DMS 273 treated with DMSO at 0.1 percent for 48 hours (cell line): ENCODE data around the gene VAMP8.
A peak's percentile ranks its signal among the peaks of the same experiment; 100 is the strongest.
"Not testable (repeated sequence)": the region's sequence is repeated elsewhere in the genome, so short reads cannot be mapped to it uniquely, and the experiment has no call there.

Experiments
- DNase-seq: peaks from one replicate; lab custom pipeline; 2025; lab: John Stamatoyannopoulos, UW

VAMP8 gene

GRCh38 chr2:85579266-85579935 lies 2.0 kb downstream of the VAMP8 start:
- DNase-seq, result no peak

- no peak for DNase-seq
Observed at GRCh38 chr2:85580206-85580605, 2.8 kb downstream of the VAMP8 start.

GRCh38 chr2:85582492-85582891 lies 5.1 kb downstream of the VAMP8 start:
- no peak for DNase-seq

- no peak for DNase-seq
Observed at GRCh38 chr2:85583667-85584353, 6.4 kb downstream of the VAMP8 start.

DNA sequence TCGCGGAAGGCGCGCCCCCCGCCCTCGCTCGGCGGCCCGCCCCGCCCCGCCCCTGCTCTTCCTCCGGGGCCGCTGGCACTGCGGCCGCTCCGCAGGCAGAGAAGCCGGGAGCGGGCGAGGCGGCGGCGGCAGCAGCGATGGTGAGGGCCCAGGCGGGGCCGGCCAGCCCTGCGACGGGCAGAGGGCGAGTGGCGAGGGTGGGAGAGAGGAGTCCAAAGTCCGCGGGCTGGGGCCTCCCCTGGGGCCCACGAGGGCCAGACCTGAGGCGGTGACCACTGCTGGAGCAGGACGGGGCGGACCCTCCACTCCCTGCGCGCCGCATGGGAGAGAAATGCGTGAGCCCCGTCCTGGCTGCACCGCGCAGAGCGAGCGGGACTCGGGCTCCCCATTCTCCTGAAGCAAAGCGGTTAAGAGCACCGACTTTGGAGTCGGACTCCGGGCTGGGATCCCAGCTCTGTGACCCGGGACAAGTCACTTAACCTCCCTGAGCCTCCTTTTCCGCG lies 7.0 kb downstream of the VAMP8 start, which contains the start of gene VAMP5:
VAMP5 (plus strand) TSS at position 78 of the 503 bp plus-strand sequence; CDS start at position 138, 60 bp downstream.
- no peak for DNase-seq

GRCh38 chr2:85584857-85585780 lies 7.7 kb downstream of the VAMP8 start:
- DNase-seq, result no peak

- DNase-seq, result no peak
Observed at GRCh38 chr2:85585781-85586105, 8.4 kb downstream of the VAMP8 start.

DNA sequence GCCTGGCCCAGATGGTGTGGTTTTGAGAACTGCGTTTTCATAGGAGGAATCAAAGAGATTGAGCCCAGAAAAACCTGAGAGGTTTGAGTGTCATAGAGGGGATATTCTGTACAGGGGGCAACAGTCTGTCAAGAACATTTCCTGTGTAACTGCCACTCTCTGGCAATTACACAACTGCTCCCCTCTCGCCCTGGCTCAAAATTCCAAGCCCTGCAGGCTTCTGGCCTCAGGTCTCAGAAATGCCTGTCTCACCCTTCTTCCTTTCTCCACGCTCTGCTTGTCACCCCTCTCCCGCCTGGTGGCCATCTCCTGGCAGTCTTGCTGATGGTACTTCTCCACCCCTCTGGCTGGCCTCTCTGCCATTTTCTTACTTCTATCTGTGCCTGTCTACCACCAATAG lies 10.8 kb downstream of the VAMP8 start:
- DNase-seq, result no peak

DNA sequence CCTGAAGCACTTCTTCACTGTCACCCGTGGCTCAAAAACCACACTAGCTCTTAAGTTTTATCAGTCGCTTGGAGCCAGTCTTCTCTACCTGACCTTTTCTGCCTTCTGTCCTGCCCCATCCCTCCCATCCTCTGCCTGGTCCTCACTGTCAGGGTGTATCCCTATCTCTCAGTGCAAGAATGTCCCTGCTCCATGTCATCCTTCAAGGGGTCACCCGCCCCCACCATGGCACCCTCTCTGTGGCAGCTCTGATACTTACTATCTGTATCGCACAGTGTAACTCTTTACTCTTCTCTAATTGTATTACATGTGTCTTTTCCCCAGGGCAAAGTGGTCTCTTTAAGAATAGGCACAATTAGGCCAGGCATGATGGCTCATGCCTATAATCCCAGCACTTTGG lies 11.3 kb downstream of the VAMP8 start:
- no peak for DNase-seq

DNA sequence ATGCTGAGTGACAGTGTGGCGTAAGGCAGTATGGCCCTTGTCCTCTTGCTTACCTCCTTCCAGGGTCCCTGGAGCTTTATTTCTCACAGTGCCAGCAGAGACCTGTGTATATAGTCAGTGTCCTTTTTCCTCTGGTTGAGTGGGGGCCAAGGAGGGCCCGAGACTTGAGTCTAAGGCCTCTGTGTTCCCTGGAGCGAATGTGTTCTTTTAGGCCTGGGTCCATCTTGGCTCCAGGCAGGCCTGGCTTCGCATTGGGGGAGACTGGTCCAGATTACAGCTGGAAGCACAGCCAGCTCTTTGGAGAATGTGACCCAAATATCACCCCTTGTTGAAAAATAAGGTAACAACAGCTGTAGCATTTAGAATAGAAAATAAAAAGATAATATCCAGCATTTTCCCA lies 11.8 kb downstream of the VAMP8 start:
- DNase-seq, result no peak

DNA sequence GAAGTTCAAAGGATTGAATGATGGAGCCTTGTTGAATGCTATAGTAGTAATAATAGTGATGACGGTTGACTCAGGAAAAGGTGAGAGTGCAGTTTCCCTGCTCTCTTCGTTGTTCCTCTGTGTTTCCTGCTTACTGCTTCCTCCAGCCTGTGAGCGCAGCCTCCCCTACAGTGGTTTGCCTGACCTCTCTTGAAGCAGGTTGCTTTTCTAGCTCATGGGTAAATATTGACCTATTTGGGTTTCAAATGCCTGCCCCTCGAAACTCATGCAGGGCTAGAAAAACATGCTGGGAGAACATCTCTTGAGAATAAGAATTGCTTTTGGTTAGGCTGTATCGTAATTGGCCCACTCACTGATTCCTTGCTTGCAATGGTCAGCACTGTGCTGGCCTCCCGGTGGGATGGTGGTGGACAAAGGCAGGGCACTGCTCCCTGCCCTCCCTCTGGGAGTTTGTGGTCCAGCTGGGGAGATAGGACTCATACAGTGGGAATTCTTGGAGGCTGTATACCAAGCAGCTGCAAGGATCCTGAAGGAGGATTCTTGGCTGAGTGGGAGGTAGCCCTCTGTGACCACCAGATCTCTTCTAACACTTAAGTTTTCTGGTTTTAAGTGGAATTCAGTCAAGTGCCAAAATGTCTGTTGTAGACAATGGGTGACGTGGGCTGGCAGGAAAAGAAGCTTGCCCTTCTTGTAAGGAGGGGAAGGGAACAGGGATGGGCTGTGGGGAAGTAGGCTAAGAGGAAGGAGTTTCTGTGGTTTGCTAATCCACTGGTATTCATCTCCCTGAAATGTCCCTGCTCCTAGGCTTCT lies 12.8 kb downstream of the VAMP8 start:
- DNase-seq, result no peak

DNA sequence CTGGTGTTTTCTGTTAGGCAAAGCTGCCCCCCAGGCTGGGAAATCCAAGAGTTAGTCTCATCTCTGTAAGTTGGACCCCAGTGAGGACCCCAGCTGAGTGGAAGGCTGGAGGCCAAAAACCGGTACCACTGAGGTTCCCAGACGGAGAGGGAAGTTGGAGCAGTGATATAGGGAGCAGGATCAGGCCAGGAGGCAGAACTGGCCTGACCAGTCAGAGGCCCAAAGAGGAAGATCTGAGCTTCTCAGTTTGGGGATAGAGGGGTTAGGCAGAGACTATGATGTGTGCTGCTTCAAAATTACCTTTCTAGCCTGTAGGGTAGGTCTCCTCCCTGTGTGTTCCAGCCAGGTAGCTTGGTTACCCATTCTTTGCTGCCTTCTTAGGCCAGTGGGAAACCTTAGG lies 13.6 kb downstream of the VAMP8 start:
- no peak for DNase-seq

DNA sequence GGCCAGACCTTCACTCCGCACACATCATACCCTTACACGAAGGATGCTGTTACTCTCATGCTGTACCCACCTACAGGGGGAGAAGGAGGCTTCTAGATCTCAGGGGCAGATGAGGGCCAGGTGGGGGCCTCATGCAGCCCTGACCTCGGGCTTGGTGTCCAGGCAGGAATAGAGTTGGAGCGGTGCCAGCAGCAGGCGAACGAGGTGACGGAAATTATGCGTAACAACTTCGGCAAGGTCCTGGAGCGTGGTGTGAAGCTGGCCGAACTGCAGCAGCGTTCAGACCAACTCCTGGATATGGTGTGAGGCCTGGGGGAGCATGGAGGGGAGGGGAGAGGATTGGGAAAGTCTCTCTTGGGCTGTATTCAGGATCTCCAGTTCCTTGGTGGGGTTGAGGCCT lies 14.2 kb downstream of the VAMP8 start:
- DNase-seq, result no peak

GRCh38 chr2:85592299-85592698 lies 14.9 kb downstream of the VAMP8 start:
- not testable (repeated sequence) for DNase-seq

- DNase-seq, result no peak
Observed at GRCh38 chr2:85593023-85593422, 15.6 kb downstream of the VAMP8 start.

DNA sequence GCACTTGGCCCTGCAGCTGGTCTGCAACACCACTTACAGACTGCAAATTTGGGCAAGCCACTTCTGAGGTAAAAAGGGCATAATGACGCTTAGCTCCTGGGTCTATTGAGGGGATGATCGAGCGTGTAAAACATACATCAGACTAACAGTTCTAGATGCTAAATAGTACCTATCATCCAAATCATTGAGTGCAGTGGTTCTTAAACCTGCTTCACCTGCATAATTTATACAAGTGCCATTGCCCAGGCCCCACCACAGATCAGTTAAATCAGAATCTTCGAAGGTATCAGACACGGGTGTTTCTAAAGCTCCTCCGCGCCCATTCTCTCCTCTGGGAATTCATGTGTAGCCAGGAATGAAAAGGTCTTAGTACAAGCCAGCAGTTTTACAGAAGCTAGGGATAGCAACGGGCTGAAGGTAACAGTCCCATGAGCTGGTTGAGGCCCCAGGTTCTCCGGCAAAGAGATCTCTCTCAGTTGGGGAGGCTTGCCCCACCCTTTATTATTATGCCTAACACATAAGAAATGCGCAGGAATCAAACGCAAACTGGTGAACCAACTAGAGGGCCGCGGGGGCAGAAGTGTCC lies 17.4 kb downstream of the VAMP8 start:
- DNase-seq, result no peak

DNA sequence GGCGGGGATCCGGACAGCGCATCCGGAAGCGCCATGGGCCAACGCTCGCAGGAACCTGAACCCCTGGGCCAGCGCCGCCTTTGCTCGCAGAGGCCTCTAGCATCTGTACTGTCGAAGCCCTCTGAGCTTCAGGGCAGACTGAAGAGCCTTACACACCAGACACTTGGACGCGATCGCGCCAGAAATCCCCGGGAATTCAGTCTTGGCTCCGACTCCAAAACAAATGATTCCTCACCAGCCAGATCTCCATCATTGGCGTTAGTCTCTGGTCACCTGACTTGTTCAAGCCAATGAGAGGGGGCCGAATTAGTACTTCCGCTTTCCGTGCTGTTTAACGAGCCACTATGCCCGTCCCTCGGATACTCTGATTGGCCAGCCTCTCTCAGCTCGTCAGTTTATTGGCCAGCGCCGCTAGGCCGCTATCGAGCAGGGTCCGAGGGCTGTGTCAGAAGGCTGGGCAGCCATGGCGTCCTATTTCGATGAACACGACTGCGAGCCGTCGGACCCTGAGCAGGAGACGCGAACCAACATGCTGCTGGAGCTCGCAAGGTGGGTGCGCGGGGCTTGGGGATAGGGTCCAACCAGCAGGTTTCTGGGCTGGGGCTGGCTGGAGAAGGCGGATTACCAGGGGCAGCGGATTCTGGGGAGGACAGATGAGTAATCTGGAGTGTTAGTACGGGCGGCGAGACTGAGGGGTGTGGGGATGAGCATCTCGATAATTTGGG lies 18.1 kb downstream of the VAMP8 start, which contains the start of gene RNF181:
RNF181 (plus strand) TSS at position 445 of the 725 bp plus-strand sequence; CDS start at position 464, 19 bp downstream.
- peak; percentile 98 for DNase-seq

- DNase-seq, result no peak
Observed at GRCh38 chr2:85596026-85596333, 18.6 kb downstream of the VAMP8 start.

DNA sequence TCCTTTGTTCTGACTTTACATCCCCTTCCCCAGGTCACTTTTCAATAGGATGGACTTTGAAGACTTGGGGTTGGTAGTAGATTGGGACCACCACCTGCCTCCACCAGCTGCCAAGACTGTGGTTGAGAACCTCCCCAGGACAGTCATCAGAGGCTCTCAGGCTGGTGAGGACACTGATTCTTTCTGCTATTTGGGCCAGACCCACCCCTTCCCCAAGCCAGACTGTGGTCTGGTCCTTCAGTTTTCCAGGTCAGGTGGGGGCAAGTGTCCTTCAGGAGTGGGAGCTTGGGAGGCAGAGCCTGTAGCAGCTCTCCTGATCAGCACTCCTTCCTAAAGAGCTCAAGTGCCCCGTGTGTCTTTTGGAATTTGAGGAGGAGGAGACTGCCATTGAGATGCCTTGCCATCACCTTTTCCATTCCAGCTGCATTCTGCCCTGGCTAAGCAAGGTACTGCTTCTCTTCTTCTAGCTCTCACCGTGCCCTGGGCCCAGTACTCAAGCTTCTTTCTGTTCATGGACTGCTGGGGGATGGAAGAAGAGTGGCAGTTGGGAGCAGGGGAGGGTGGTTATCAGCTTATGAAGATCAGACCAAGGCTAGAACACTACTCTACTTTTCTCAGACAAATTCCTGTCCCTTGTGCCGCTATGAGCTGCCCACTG lies 19.2 kb downstream of the VAMP8 start:
- no peak for DNase-seq

GRCh38 chr2:85597241-85597640 lies 19.9 kb downstream of the VAMP8 start:
- DNase-seq, result no peak
